GM18508 (cell line): ENCODE data around the gene SPPL3.
"Not testable (repeated sequence)": the region's sequence is repeated elsewhere in the genome, so short reads cannot be mapped to it uniquely, and the experiment has no call there.

ENCODE experiments used
- ATAC-seq: cut with Tn5 transposase; IDR thresholded peaks from one replicate; pipeline ENCODE4 v1.9.1; 2021; ENCODE audit warnings: moderate number of reproducible peaks; ENCODE audit not compliant: insufficient read depth, unreplicated experiment

Gene SPPL3

DNA sequence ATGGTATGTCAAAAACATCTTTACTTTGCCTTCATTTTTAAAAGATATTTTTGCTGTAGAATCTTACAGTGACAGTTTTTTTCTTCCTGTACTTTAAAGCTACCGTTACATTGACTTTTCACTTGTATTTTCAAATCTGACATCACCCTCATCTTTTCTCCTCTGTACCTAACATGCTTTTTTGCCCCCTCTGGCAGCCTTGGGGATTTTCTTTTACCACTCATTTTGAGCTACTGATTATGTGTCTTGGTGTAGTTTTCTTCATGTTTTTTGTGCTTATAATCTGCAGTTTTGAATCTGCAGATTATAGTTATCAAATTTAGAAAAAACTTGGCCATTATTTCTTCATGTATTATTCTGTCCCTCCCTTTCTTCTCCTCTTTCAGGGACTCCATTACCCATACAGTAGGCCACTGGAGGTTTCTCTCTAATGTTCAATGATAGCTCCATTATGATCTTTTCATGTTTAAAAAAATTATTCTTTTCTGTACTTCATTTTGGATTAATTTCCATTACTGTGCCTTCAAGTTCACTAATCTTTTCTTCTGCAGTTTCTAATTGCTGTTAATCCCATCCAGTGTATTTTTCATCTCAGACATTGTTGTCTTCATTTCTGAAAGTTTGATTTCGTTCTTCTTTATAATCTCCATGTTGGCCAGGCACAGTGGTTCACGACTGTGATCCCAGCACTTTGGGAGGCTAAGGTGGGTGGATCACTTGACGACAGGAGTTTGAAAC is 108.5 kb downstream of the SPPL3 start:
- no peak for ATAC-seq

DNA sequence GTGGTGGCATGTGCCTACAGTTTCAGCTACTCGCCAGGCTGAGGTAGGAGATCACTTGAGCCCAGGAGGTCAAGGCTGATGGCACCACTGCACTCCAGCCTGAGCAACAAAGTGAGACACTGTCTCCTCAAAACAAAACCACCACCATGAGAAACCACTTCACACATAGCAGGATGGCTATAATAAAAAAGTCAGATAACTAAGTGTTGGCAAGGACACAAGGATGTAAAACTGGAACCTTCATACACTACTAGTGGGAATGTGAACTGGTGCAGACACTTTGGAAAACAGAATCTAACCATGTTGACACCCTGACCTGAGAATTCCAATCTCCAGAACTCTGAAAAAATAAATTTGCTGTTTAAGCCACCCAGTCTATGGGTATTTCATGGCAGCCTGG is 110.8 kb downstream of the SPPL3 start:
- no peak for ATAC-seq

DNA sequence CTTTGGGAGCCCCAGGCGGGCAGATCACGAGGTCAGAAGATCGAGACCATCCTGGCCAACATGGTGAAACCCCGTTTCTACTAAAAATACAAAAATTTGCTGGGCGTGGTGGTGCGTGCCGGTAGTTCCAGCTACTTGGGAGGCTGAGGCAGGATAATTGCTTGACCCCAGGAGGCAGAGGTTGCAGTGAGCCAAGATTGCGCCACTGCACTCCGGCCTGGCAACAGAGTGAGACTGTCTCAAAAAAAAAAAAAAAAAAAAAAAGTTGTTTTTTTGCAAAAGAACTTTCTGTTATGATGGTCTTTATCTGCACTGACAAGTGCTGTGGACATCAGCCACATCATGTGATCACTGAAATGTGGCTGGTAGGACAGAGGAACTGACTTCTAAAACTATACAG is 111.7 kb downstream of the SPPL3 start:
- not testable (repeated sequence) for ATAC-seq

DNA sequence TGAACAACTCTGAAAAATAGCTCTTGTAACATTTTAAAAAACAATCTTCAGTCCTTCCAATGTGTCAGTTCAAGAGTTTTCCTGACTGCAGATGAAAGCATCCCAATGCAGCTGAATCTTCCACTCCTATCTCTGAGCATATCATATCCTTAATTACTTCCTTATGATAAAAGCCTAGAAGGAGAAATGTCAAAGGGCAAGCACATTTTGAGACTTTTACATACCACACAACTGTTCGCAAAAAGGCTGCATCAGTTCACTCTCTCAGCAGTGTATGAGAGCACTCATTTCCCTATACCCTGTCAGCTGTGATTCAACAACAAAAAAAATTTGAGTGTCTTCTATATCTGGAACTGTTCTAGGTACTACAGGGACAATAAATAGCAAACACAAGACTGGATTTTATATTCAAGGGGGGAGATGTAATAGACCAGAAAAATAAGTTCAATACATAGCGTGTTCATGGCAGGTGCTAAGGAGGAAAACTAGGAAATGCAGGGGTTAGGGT is 112.4 kb downstream of the SPPL3 start:
- no peak for ATAC-seq

DNA sequence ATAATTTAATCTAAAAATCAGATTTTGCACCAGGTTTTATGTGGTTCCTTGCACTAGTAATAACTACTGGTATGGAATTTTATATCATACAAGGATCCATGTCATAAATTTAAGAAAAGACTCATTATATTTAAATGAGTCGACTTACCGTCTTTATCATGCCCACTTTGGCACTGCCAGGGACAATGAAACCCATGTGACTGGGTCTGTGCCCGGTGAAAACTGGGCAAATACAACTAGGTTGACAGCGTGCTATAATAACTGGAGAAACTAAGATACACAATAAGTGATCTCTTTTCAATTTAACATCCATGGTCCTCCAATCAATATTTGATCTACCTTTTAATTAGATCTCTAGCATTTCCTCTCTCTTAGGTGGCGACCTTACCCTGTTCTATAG is 114.0 kb downstream of the SPPL3 start:
- no peak for ATAC-seq

DNA sequence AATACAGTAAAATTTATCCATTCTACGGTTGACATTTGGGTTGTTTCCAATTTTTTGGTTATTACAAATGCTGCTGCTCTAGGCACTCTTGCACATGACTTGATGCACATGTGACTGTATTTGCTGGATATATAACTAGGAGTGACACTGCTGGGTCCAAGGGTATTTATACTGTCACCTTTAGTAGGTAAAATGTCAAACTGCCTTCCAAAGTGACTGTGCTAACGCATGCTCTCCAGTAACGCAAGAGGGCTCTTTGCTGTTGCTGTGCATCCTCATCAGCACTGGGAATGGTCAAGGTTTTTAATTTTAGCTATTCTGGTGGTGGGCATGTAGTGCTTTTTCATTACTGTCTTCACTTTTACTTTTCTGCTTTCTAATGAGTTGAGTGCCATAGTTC is 116.3 kb downstream of the SPPL3 start:
- ATAC-seq: no peak

DNA sequence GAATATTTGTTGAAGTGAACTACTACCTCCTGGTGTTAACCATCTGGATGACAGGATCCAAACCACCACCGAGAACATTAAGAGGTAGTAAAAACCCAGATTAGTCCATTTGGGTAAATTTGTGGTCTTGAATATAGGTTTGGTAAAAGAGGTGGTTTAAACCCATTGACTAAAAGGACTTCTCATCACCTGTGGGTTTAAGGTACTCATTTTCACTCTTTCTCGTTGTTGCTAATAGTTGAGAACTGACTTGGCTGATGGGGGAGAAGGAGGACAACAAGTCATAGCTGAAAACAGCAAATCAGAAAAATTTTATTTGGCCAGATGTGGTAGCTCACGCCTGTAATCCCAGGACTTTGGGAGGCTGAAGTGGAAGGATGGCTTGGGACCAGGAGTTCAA is 119.4 kb downstream of the SPPL3 start:
- ATAC-seq: no peak

DNA sequence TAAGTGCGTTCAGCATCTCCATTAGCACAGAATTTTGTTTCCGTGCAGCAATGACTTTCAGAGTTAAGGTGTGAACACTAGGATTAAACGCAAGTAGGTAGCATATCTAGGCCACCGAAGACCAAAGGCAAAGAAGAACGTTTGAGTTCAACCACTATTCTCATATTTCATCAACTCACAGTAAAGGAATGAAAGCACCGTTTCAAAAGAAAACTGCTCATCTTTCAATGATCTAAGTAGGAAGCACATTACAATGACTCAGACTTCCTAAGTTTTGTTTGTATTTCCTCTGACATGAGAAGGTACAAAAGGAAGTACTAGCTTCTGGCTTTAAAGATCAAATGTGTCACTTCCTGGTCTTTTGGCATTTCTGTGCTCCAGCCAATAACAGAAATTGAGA is 121.0 kb downstream of the SPPL3 start:
- ATAC-seq: no peak

DNA sequence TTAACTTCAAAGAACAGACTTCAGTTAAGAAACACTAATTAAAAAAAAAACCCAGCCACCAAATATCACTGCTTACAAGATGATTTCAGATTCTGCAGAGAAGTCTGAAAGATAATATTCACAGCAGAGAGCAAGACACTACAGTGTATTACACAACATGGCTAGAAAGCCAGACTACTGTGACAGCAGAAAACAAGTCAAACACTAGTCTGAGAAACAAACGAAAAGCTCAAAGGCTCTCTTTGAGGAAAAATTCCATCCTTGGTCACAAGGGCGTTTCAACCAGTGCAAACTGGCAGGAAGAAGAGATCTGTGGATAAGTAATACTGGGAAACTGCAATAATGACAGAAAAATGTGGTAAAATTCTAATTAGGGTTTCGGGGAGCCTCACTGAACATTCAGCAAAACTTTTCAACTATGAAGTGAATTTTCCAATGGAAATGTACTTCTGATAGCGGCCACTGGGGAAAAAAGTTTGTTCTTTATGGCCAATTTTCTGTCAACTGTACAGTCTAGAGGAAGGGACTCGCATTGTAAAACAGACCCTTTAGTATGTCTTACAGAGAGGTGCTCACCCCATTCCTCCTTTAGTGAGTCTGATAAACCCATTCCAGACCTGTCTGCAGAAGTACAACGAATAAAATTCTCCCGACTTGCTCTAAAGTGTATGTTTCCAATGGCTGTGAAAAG is 128.2 kb downstream of the SPPL3 start:
- no peak for ATAC-seq

DNA sequence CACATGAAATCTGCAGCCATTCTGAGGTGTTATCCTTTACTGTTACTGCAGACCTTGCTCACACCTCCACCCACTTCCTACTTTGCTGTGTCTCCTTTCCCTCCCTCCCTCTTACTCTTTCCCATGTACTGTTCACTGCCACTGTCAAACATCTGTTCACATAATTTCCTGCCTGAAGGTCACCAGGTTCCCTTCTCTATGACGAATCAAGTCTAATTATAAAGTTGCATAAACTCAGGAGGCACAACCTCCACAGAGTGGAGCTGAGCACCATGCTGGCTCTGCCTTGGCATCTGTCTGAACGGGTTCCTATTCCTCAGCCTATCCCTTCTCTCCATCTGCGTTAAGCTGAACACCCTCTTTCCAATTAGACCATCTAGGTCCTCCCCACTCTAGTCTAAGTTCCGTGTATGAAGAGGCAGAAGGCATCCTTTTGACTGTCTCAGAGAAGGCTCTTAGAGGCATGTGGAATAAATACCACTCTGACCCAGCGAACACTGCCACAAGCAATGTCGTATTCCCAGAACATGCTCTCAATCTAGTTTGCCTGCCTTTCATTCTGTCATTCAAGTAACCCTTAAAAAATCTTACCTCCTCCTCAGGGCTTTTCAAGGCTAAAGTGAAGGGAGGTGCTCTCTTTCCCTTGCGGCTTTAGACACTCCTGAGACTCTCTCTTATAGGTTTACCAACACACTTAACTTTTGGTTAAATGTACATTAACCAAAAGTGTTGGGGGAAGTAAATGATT is 129.8 kb downstream of the SPPL3 start:
- no peak for ATAC-seq

DNA sequence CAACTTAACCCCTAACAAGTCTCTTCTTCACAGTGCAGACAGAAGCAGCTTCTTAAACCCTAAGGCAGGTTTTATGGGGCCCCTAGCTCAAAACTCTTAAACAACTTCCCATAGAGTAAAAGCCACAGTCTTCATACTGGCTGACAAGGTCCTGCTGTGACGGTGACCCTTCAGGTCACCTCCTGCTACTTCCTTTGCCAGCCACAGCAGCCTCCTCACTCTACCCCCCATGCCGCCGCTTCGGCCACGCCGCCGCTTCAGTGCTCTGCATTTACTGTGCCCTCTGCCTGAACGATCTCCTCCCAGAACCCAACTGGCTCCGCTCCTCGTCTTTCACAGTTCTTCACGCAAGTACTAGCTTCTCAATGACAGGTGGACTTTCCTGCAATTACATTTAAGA is 133.1 kb downstream of the SPPL3 start:
- no peak for ATAC-seq

DNA sequence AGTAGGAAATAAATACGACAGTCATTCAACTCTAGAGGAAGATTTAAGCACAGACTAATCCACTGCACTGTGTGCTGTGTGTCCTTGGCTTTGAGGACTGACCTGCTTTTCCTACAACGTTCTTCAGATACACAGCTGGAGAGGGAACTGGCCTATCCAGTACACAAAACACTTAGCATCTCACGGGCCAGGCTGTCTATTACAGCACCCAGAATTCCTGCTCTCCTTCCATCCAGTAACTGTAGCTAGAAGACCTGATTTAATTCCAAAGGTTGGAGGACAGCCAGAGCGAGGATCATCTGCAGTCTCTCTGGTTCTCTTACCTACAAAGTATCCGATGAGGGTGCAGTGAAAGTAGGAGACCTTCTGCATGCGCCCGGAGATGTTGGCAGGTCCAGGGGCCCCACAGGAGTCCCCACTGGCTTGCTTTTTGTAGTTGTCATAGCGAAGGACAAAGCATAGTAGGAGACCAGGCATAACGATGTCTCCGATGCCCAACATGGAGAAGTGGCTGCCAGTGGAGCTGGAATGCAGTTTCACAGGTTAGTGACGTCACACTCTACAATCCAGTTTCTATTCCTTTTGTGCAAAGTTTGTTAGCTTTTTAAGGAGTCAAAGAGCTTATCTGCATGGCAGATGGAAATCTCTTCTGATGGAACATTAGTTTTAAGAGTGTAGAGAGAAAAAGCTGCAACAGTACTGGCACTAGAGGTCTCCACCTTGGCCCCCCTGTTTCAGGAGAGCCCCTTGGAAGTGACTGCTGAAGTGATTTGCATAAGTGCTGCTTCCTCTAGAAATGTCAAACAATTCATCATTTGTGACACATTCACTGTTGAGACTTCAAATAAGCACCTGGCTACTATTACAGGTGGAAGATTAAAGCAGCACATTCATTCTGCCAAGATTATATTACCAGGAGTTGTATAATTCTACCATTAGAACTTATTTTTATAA is 136.8 kb downstream of the SPPL3 start:
- ATAC-seq: no peak

DNA sequence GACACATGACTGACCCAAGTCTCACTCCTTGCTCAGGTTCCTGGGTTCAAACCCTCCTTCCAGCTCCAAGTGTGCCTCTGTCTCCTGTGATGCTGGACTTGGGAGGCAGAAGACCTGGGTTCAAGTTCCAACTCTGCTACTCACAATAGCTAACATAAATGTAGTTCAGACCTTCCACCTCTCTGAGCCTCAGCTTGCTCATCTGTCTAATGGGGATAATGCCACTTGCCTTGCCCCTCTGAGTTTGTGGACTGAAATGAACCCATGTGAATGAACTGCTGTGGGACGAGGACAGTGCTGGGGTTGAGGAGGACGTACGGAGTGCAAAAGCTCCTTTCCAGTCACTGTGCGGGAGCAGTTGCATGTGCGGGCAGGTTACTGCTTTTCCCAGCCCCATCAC is 137.6 kb downstream of the SPPL3 start:
- no peak for ATAC-seq

DNA sequence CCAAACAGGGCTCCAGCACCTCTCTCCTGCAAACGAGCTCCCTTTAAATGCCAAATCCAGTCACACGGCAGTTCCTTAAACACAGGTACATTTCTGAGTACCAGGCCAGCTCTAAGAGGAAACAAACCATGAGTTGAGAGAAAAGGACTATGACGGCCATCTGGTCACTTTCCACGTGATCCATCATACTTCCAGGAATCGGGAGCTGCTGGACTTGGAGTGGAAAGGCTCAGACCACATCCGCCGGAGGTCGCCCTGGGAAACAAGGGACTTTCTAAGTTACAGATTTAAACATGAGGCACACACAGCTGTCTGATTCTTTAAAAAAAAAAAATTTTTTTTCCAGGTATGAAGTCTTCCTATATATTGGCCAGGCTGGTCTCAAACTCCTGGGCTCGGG is 139.3 kb downstream of the SPPL3 start:
- no peak for ATAC-seq

DNA sequence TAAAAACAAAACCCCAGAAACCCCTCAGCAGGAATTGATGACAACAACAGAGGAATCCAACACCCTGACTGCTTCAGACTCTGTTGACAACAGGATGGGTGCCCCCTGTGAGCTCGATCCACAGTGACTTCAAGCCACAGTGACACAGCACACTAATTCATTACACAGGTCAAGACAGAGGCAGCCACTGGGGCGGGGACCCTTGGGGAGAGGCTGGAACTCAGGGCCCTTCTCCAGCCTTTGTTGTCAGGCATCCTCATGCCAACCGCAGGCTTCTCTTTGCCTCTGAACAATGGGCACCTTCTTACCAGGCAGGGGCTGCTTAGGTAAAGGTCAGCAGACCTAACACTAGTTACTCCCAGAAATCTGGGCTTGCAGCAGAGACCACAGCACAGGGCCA is 140.9 kb downstream of the SPPL3 start:
- no peak for ATAC-seq

DNA sequence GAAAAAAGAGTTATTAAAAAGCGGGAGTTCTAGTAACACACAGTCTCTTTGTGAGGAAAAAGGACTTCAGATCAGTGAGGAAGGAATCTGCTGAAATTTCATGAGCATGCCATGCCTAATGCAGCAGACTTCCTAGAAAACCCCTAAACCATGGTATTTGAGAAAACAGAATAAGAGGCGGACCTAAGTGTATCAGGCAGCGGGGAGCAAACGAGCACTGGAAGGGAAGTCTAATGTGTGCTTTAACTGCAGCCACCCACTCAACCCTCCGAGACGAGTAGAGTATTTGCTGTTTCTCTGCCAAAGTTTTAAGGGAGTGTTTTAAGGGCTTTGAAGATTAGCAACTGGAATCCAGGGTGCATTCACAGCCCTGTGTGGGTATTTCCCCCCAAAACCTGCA is 142.1 kb downstream of the SPPL3 start:
- ATAC-seq: no peak

DNA sequence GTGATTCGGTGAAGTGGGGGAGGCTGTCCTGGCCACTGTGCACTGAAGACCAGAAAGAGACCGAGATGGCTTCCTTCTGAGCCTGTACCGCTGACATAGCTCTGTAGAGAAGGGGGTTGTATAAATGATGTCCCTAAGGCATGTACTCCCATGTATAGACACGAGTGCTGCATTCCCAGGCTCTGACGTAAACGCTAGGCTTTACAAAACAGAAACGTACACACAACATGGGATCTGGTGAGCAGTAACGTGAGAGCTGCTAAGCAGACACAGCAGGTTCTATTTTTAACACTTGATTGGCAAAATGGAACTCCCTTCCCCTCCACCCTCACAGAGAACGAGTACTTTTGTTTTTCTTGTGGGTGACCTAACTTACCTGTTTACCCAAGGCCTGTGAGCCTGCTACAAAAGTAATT is 142.6 kb downstream of the SPPL3 start:
- no peak for ATAC-seq

DNA sequence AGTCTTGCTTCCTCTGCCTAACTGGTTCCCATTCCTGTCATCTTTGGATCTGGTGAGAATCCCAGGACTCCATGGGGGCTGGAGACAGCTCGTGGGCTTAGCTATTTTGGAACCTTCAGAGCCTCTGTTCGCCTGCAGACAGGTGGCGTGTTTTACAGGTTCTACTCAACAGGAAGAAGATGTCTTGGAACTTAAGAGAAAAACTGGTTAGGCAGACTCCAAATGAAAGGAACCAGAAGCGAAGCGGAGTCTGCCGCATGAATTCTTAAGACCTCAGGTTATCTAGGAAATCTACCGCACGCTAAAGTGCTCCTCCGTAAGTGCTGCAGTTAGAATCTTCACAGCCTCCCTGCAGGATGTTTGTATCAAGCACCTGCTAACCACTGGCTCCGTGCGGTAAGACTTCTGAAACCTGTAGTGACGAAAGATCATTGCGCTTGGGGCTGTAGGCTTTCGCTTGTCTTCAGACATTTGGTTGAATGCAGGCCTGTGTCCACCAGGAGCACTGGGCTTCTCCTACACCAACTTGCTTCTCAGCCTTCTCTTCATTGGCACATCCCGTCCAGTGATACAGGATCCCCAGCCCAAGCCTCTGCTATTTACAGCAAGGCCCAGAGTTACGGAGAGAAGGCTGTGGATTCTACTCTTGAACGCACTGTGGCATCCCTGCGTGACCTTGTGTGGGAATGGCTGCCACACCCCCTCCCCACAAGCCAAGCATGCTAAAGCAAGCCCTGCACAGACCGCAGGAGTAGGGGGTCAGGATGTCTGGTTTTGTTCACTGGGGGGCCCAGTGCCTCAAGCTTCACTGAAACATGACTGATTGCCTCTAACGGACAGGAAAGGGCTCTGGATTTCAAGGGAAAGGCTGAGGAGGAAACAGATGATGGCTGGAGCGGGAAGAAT is 143.6 kb downstream of the SPPL3 start:
- ATAC-seq: no peak
